Epithelial cell of alveolus of lung (primary cell): ENCODE results near the gene IL6. TPM values are rescaled to one million over a fixed set of nuclear protein-coding genes. Genes with fewer than 3 reads are reported as not detected.

Experiments
- total RNA-seq: library from RNA; depleted of rRNA; stranded (reverse); fragments of >200 nt; gene quantifications from 2 replicates; pipeline ENCODE4 v1.2.1, GENCODE V29; 2015

Gene IL6
- 0.40 and 28.8 TPM in 2 replicates for total RNA-seq

DNA sequence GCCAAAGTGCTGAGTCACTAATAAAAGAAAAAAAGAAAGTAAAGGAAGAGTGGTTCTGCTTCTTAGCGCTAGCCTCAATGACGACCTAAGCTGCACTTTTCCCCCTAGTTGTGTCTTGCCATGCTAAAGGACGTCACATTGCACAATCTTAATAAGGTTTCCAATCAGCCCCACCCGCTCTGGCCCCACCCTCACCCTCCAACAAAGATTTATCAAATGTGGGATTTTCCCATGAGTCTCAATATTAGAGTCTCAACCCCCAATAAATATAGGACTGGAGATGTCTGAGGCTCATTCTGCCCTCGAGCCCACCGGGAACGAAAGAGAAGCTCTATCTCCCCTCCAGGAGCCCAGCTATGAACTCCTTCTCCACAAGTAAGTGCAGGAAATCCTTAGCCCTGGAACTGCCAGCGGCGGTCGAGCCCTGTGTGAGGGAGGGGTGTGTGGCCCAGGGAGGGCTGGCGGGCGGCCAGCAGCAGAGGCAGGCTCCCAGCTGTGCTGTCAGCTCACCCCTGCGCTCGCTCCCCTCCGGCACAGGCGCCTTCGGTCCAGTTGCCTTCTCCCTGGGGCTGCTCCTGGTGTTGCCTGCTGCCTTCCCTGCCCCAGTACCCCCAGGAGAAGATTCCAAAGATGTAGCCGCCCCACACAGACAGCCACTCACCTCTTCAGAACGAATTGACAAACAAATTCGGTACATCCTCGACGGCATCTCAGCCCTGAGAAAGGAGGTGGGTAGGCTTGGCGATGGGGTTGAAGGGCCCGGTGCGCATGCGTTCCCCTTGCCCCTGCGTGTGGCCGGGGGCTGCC is at the start of gene IL6:
Gene IL6, plus strand, starts transcription at position 294 of the 807 bp plus-strand sequence. Its CDS starts 63 bp downstream, at position 357.

Other genes starting within 250 kb of the IL6 start
- gene STEAP1B, start 227.0 kb upstream of the IL6 start, total RNA-seq, result 4.4 and 9.4 TPM in 2 replicates
- gene TOMM7, start 95.6 kb downstream of the IL6 start, total RNA-seq, result 153 and 178 TPM in 2 replicates